Measurements from ENCODE around the gene KCTD6. TPM values are rescaled to one million over a fixed set of nuclear protein-coding genes. Genes with fewer than 3 reads are reported as not detected.

KCTD6 gene
- total RNA-seq, 4 donors from 2014 or later: 13.1 to 17.8 (median 16.3) TPM

DNA sequence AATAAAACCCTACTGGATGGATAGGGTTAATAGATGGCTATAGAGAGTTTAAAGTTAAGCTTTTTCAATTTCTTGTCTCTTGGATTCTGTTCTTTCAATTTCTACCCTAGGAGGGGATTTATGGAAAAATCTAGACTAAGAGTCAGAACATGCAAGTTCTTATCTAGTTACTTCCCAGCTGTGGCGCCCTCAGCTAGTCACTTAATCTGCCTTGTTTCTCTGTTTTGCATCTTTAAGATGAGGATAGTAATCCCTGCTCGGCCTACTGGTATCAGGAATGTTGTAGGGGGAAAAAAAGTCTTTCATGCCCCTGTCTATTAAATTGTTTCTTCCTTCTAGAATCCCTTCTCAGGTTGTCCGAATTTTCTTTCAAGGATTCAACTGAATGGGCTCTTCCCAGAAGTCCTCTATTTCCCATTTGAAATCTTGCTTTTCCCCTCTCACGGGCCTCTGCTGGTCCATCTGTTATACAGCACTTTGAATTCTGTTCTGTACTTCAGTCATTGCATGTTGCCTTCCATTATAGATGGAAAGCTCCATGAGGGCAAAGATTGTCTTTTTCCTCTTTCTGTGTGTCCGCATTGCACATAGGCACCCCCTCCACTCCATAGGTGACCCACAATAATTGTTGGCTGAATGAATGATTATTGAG, 4.4 kb downstream of the KCTD6 start:
- WGBS, 2 donors (ENCODE audit: low coverage in 1 of 2): 65 to 78% methylated on average over 4 of the region's 5 CpGs
- peaks cover 11 to 66% (median 28%) of the 10 kb centered on the region in 3 donors for H3K4me1 ChIP-seq

GRCh38 chr3:58497097-58497496, 5.2 kb downstream of the KCTD6 start:
- Histone ChIP-seq H3K4me1 (peaks cover 11 to 68% (median 28%) of the 10 kb centered on the region in 3 donors), H3K36me3 (peaks cover 0 to 30% of the 10 kb centered on the region in 2 donors), H3K27me3 (no peaks in the 10 kb centered on the region), H3K4me3 (no peak overlapping the region), H3K27ac (peak overlapping the region in 2 of 4 donors; percentile 1 to 4), H3K9me3 (no peaks in the 10 kb centered on the region)
- TF ChIP-seq CTCF (IDR thresholded peaks at IDR 0.05): no peak
- TF ChIP-seq POLR2A (IDR thresholded peaks at IDR 0.05): no peak
- TF ChIP-seq EP300 (IDR thresholded peaks at IDR 0.05): no peak
- TF ChIP-seq POLR2AphosphoS5 (IDR thresholded peaks at IDR 0.05): no peak
- ATAC-seq: no peak
- 0 to 9% methylated on average over 1 of the region's 1 CpG for WGBS, 2 donors (ENCODE audit: low coverage in 1 of 2)

More for the DNA sequence above, 4.4 kb downstream of the KCTD6 start:
- H3K27me3 ChIP-seq: no peaks in the 10 kb centered on the region
- H3K4me3 ChIP-seq: no peak overlapping the region
- TF ChIP-seq CTCF (IDR thresholded peaks at IDR 0.05) (no peak), POLR2AphosphoS5 (IDR thresholded peaks at IDR 0.05) (no peak), POLR2A (IDR thresholded peaks at IDR 0.05) (no peak), EP300 (IDR thresholded peaks at IDR 0.05) (no peak)
- ATAC-seq: no peak
- H3K9me3 ChIP-seq: no peaks in the 10 kb centered on the region
- H3K27ac ChIP-seq: no peak overlapping the region
- H3K36me3 ChIP-seq: peaks cover 0 to 22% of the 10 kb centered on the region in 2 donors

DNA sequence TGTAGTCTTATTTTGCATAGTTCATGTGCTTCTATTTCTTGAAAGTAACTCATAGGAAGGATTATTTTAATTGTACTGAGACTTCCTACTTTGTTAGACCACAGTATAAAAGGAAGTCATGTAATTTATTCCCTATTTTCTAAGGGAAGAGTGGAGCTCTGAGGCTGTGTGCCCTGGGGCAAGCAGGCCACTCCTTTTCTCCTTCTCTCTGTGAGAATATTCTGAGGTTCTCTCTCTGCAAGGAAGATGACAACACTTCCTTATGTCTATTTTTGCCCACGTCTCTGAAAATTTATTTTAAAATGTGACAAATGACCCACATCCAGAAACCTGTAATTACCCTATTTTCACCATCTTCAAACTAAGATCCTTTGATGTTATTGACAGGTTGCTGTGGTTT, 11.0 kb downstream of the KCTD6 start:
- peaks cover 0 to 39% (median 3%) of the 10 kb centered on the region in 3 donors for H3K4me1 ChIP-seq
- no peak for ATAC-seq
- H3K4me3 ChIP-seq: no peak overlapping the region
- H3K9me3 ChIP-seq: no peaks in the 10 kb centered on the region
- no peaks in the 10 kb centered on the region for H3K27me3 ChIP-seq
- 14 to 39% methylated on average over 1 of the region's 1 CpG for WGBS, 2 donors (ENCODE audit: low coverage in 1 of 2)
- TF ChIP-seq POLR2AphosphoS5 (IDR thresholded peaks at IDR 0.05): no peak
- H3K36me3 ChIP-seq: peaks cover 0 to 70% of the 10 kb centered on the region in 2 donors
- H3K27ac ChIP-seq: no peak overlapping the region

- Histone ChIP-seq H3K9me3 (no peaks in the 10 kb centered on the region), H3K27me3 (no peaks in the 10 kb centered on the region), H3K36me3 (peaks cover under 1 to 72% of the 10 kb centered on the region in 2 donors), H3K4me1 (peaks cover 0 to 20% (median 0%) of the 10 kb centered on the region in 3 donors), H3K4me3 (no peak overlapping the region), H3K27ac (no peak overlapping the region)
- 54 to 59% methylated on average over 2 of the region's 2 CpGs for WGBS, 2 donors (ENCODE audit: low coverage in 1 of 2)
- ATAC-seq: no peak
- TF ChIP-seq POLR2AphosphoS5 (IDR thresholded peaks at IDR 0.05): no peak
- TF ChIP-seq EP300 (IDR thresholded peaks at IDR 0.05): no peak
- TF ChIP-seq POLR2A (IDR thresholded peaks at IDR 0.05): no peak
- no peak for TF ChIP-seq CTCF (IDR thresholded peaks at IDR 0.05)
Measured at GRCh38 chr3:58507356-58508078, 15.6 kb downstream of the KCTD6 start.

- Histone ChIP-seq H3K4me3 (no peak overlapping the region), H3K36me3 (peaks cover 2 to 77% of the 10 kb centered on the region in 2 donors), H3K9me3 (no peaks in the 10 kb centered on the region), H3K27ac (no peak overlapping the region), H3K27me3 (no peaks in the 10 kb centered on the region), H3K4me1 (peaks cover 0 to 11% (median 0%) of the 10 kb centered on the region in 3 donors)
- 66 to 75% methylated on average over 6 of the region's 6 CpGs for WGBS, 2 donors (ENCODE audit: low coverage in 1 of 2)
- no peak for ATAC-seq
- TF ChIP-seq CTCF (IDR thresholded peaks at IDR 0.05) (no peak), POLR2AphosphoS5 (IDR thresholded peaks at IDR 0.05) (no peak), EP300 (IDR thresholded peaks at IDR 0.05) (no peak), POLR2A (IDR thresholded peaks at IDR 0.05) (no peak)
Measured at GRCh38 chr3:58508437-58508836, 16.5 kb downstream of the KCTD6 start.

Measured in gastroesophageal sphincter (tissue), 4 donors.